PC-3 (cell line): ENCODE data around the gene BRD4. TPM values are rescaled to one million over a fixed set of nuclear protein-coding genes. Genes with fewer than 3 reads are reported as not detected.

Experiments
- ATAC-seq: fragments of 200-7000 bp; cut with Tn5 transposase; 2 replicates; pipeline ENCODE4 v1.9.1; 2020; ENCODE audit warnings: mild to moderate bottlenecking, moderate library complexity
- BruUV-seq: library from RNA; stranded (reverse); fragments of 400-500 nt; replicated peaks from 2 replicates; lab custom pipeline; 2021; lab: Mats Ljungman, UMichigan
- CTCF ChIA-PET: fragments of 300-600 bp; sonication (Branson Sonifier 250); formaldehyde crosslinking; loops from one replicate; lab custom pipeline; 2022; ENCODE audit warnings: antibody characterized with exemption; lab: Charles Lee
- POLR2A ChIA-PET: fragments of 300-600 bp; sonication (Branson Sonifier 250); formaldehyde crosslinking; loops from one replicate; lab custom pipeline; 2022; ENCODE audit warnings: antibody characterized with exemption; ENCODE audit not compliant: unreplicated experiment; lab: Charles Lee
- DNase-seq: peaks from one replicate; pipeline ENCODE4 v3.0.0-alpha.2; 2015
- H2AFZ ChIP-seq: fragments of 300-600 bp; sonication (generic); 2 replicates; pipeline ENCODE4 v1.6.0; 2016; ENCODE audit warnings: antibody characterized with exemption, low read length
- H3F3A ChIP-seq: fragments of 300-600 bp; sonication (generic); one replicate; pipeline ENCODE4 v1.6.0; 2017; ENCODE audit warnings: antibody characterized with exemption, low read length, control low read depth, mild to moderate bottlenecking; ENCODE audit not compliant: unreplicated experiment
- H3K27ac ChIP-seq: fragments of 300-600 bp; sonication (generic); 2 replicates; pipeline ENCODE4 v1.5.1; 2016; ENCODE audit warnings: mild to moderate bottlenecking, low read length
- H3K27me3 ChIP-seq: fragments of 300-600 bp; sonication (generic); 2 replicates; pipeline ENCODE4 v1.6.1; 2016; ENCODE audit warnings: low read length, mixed read lengths
- H3K36me3 ChIP-seq: fragments of 300-600 bp; sonication (generic); 2 replicates; pipeline ENCODE4 v1.6.1; 2016; ENCODE audit warnings: low read depth, mixed run types, low read length, mixed read lengths
- H3K4me1 ChIP-seq: fragments of 300-600 bp; sonication (generic); 2 replicates; pipeline ENCODE4 v1.5.1; 2016; ENCODE audit warnings: low read length; ENCODE audit not compliant: insufficient read depth
- H3K4me2 ChIP-seq: fragments of 300-600 bp; sonication (generic); 2 replicates; pipeline ENCODE4 v1.6.0; 2016; ENCODE audit warnings: low read length
- H3K4me3 ChIP-seq: fragments of 300-600 bp; sonication (generic); 2 replicates; pipeline ENCODE4 v1.5.1; 2016; ENCODE audit warnings: mild to moderate bottlenecking, low read length, mixed read lengths
- H3K79me2 ChIP-seq: fragments of 300-600 bp; sonication (generic); 2 replicates; pipeline ENCODE4 v1.6.1; 2017; ENCODE audit warnings: low read length, mixed read lengths
- H3K9ac ChIP-seq: fragments of 300-600 bp; sonication (generic); 2 replicates; pipeline ENCODE4 v1.6.0; 2016; ENCODE audit warnings: mild to moderate bottlenecking, low read length
- H3K9me2 ChIP-seq: fragments of 300-600 bp; sonication (generic); replicated peaks from 2 replicates; pipeline ENCODE4 v1.6.1; 2016; ENCODE audit warnings: mixed run types, low read length, mixed read lengths
- H3K9me3 ChIP-seq: fragments of 300-600 bp; sonication (generic); 2 replicates; pipeline ENCODE4 v1.6.1; 2016; ENCODE audit warnings: low read length, mixed read lengths
- H4K20me1 ChIP-seq: fragments of 300-600 bp; sonication (generic); 2 replicates; pipeline ENCODE4 v1.6.1; 2016; ENCODE audit warnings: low read length, mixed read lengths
- CTCF ChIP-seq: fragments of 300-600 bp; sonication (generic); conservative IDR thresholded peaks from 2 replicates; pipeline ENCODE4 v1.5.1; 2017; ENCODE audit warnings: antibody characterized with exemption, low read depth, mild to moderate bottlenecking, low read length
- EZH2 ChIP-seq: fragments of 300-600 bp; sonication (generic); IDR thresholded peaks from one replicate; pipeline ENCODE4 v1.6.1; 2017; ENCODE audit warnings: antibody characterized with exemption, mild to moderate bottlenecking, low read length; ENCODE audit not compliant: unreplicated experiment
- EZH2phosphoT487 ChIP-seq: fragments of 300-600 bp; sonication (generic); IDR thresholded peaks from 2 replicates; pipeline ENCODE4 v1.6.1; 2018; ENCODE audit warnings: mild to moderate bottlenecking, antibody characterized with exemption, low read length, borderline replicate concordance
- intact Hi-C: fragments of 100-400 bp; cut with micrococcal nuclease; formaldehyde crosslinking; loops from 2 replicates; pipeline ENCODE4 v1.9.0; 2023
- total RNA-seq: library from RNA; depleted of rRNA; stranded (reverse); fragments of >200 nt; gene quantifications from 2 replicates; pipeline ENCODE4 v1.2.3, GENCODE V29; 2014

BRD4 gene
- total RNA-seq, 1 experiment from 2014 or later, result 20.9 TPM

GRCh38 chr19:15223649-15224361 is 108.5 kb downstream of the BRD4 start:
- Histone ChIP-seq H3F3A (no peaks in the 10 kb centered on the region), H3K36me3 (no peaks in the 10 kb centered on the region), H3K4me1 (no peaks in the 10 kb centered on the region), H3K27ac (no peak overlapping the region), H4K20me1 (no peaks in the 10 kb centered on the region), H3K9ac (no peak overlapping the region), H3K9me3 (no peaks in the 10 kb centered on the region), H3K4me3 (peak overlapping the region; percentile 35; the same call in 1 of the 2 replicates), H3K9me2 (no peaks in the 10 kb centered on the region), H2AFZ (no peak overlapping the region), H3K27me3 (no peaks in the 10 kb centered on the region), H3K4me2 (peak overlapping the region; percentile 48), H3K79me2 (no peaks in the 10 kb centered on the region)
- ATAC-seq (no peak), DNase-seq (no peak)
- TF ChIP-seq EZH2phosphoT487 (no peak), CTCF (no peak), EZH2 (no peak)
- BruUV-seq, result no TSS peak
- ChIA-PET POLR2A (no interaction called here), CTCF (no interaction called here)
- intact Hi-C loops, result no loop called here

- Histone ChIP-seq H3K27ac (no peak overlapping the region), H4K20me1 (no peaks in the 10 kb centered on the region), H3K9me3 (no peaks in the 10 kb centered on the region), H3K9ac (no peak overlapping the region), H3K4me1 (no peaks in the 10 kb centered on the region), H2AFZ (no peak overlapping the region), H3K27me3 (no peaks in the 10 kb centered on the region), H3K79me2 (no peaks in the 10 kb centered on the region), H3F3A (no peaks in the 10 kb centered on the region), H3K4me2 (peak overlapping the region; percentile 48), H3K9me2 (no peaks in the 10 kb centered on the region), H3K4me3 (peak overlapping the region; percentile 35; the same call in 1 of the 2 replicates), H3K36me3 (no peaks in the 10 kb centered on the region)
- intact Hi-C loops, result no loop called here
- POLR2A ChIA-PET, result no interaction called here
- no TSS peak for BruUV-seq
- ATAC-seq (peak; percentile 70), DNase-seq (peak; percentile 60)
- CTCF ChIA-PET, result no interaction called here
- TF ChIP-seq EZH2phosphoT487 (no peak), EZH2 (no peak), CTCF (no peak)
These were observed 109.3 kb downstream of the BRD4 start for GRCh38 chr19:15222738-15223648.
